PC-9 (cell line): ENCODE results near the gene CARD6. TPM values are rescaled to one million over a fixed set of nuclear protein-coding genes. Genes with fewer than 3 reads are reported as not detected.

Experiments used
- BruUV-seq: library from RNA; stranded (reverse); fragments of 400-500 nt; replicated peaks from 2 replicates; lab custom pipeline; 2021; lab: Mats Ljungman, UMichigan
- CTCF ChIA-PET: fragments of 300-600 bp; sonication (Branson Sonifier 250); formaldehyde crosslinking; loops from one replicate; lab custom pipeline; 2022; ENCODE audit warnings: antibody characterized with exemption; lab: Charles Lee
- POLR2A ChIA-PET: fragments of 300-600 bp; sonication (Branson Sonifier 250); formaldehyde crosslinking; loops from one replicate; lab custom pipeline; 2022; ENCODE audit warnings: antibody characterized with exemption; ENCODE audit not compliant: unreplicated experiment; lab: Charles Lee
- DNase-seq, 2 experiments: peaks; one replicate each; pipeline versions ENCODE4 v3.0.0 to v3.0.0-alpha.2; 2015 to 2022; ENCODE audit warnings: mixed read lengths in 1 of 2
- H2AFZ ChIP-seq: fragments of 200-600 bp; sonication (generic); 2 replicates; pipeline ENCODE4 v1.8.1; 2017; ENCODE audit warnings: antibody characterized with exemption
- H3F3A ChIP-seq: fragments of 200-600 bp; sonication (generic); 2 replicates; pipeline ENCODE4 v1.8.1; 2017; ENCODE audit warnings: antibody characterized with exemption, mild to moderate bottlenecking, low read depth; ENCODE audit not compliant: insufficient read depth
- H3K27ac ChIP-seq: fragments of 200-600 bp; sonication (generic); 2 replicates; pipeline ENCODE4 v1.6.1; 2016; ENCODE audit warnings: mixed run types
- H3K27me3 ChIP-seq: fragments of 200-600 bp; sonication (generic); 2 replicates; pipeline ENCODE4 v1.6.1; 2016; ENCODE audit warnings: low read depth, mixed run types; ENCODE audit not compliant: insufficient read depth
- H3K36me3 ChIP-seq: fragments of 200-600 bp; sonication (generic); 2 replicates; pipeline ENCODE4 v1.6.1; 2016; ENCODE audit warnings: low read depth, mixed run types
- H3K4me1 ChIP-seq: fragments of 200-600 bp; sonication (generic); replicated peaks from 2 replicates; pipeline ENCODE4 v1.6.1; 2016; ENCODE audit warnings: mixed run types; ENCODE audit not compliant: insufficient read depth
- H3K4me2 ChIP-seq: fragments of 200-600 bp; sonication (generic); 2 replicates; pipeline ENCODE4 v1.6.1; 2017; ENCODE audit warnings: mixed run types
- H3K4me3 ChIP-seq: fragments of 200-600 bp; sonication (generic); 2 replicates; pipeline ENCODE4 v1.6.1; 2016; ENCODE audit warnings: mixed run types
- H3K79me2 ChIP-seq: fragments of 200-600 bp; sonication (generic); 2 replicates; pipeline ENCODE4 v1.6.1; 2017; ENCODE audit warnings: low read depth, mixed run types
- H3K9me2 ChIP-seq: fragments of 200-600 bp; sonication (generic); 2 replicates; pipeline ENCODE4 v1.8.1; 2017; ENCODE audit warnings: mild to moderate bottlenecking; ENCODE audit not compliant: insufficient read depth
- H3K9me3 ChIP-seq: fragments of 200-600 bp; sonication (generic); 2 replicates; pipeline ENCODE4 v1.8.1; 2016; ENCODE audit warnings: low read depth; ENCODE audit not compliant: insufficient read depth
- H4K20me1 ChIP-seq: fragments of 200-600 bp; sonication (generic); 2 replicates; pipeline ENCODE4 v1.8.1; 2017; ENCODE audit not compliant: insufficient read depth
- EZH2 ChIP-seq: fragments of 200-600 bp; sonication (generic); IDR thresholded peaks from 2 replicates; pipeline ENCODE4 v1.8.0; 2017; ENCODE audit warnings: antibody characterized with exemption, low read depth
- intact Hi-C: fragments of 100-400 bp; cut with micrococcal nuclease; formaldehyde crosslinking; loops from one replicate; pipeline ENCODE4 v1.10.0; 2022; ENCODE audit not compliant: unreplicated experiment
- total RNA-seq: library from RNA; stranded (reverse); gene quantifications from 2 replicates; pipeline ENCODE4 v1.2.3, GENCODE V29; 2021
- TF ChIP-seq, protein P1 (sequence below): fragments of 200-600 bp; sonication (generic); conservative IDR thresholded peaks from 2 replicates; pipeline ENCODE4 v1.6.1; 2017; ENCODE audit warnings: mixed run types, antibody characterized with exemption, mild to moderate bottlenecking, moderate library complexity

The CARD6 gene
- total RNA-seq, 1 experiment from 2014 or later, result 16.1 TPM

- ChIA-PET CTCF (interaction anchor here (0.5 kb wide), 1 partner anchor 35 kb away, joined by 4 read pairs; no protein-coding TSS in a partner anchor), POLR2A (interaction anchor here (0.5 kb wide), 1 partner anchor 14 kb away, joined by 5 read pairs; no protein-coding TSS in a partner anchor)
- Histone ChIP-seq H3K4me3 (peak overlapping the region; percentile 86), H3K4me1 (peaks cover 40% of the 10 kb centered on the region), H3K27me3 (no peaks in the 10 kb centered on the region), H3K79me2 (peaks cover 66% of the 10 kb centered on the region), H3K9me2 (no peaks in the 10 kb centered on the region), H3F3A (peaks cover 76% of the 10 kb centered on the region), H3K4me2 (peak overlapping the region; percentile 99), H2AFZ (no peak overlapping the region), H3K27ac (peak overlapping the region; percentile 96), H3K36me3 (peaks cover 57% of the 10 kb centered on the region), H4K20me1 (peaks cover 52% of the 10 kb centered on the region), H3K9me3 (no peaks in the 10 kb centered on the region)
- intact Hi-C loops, result no loop called here
- no TSS peak for BruUV-seq
- DNase-seq, result no peak
- no peak for TF ChIP-seq EZH2
These were observed 7.4 kb upstream of the CARD6 start for GRCh38 chr5:40833712-40834229.

DNA sequence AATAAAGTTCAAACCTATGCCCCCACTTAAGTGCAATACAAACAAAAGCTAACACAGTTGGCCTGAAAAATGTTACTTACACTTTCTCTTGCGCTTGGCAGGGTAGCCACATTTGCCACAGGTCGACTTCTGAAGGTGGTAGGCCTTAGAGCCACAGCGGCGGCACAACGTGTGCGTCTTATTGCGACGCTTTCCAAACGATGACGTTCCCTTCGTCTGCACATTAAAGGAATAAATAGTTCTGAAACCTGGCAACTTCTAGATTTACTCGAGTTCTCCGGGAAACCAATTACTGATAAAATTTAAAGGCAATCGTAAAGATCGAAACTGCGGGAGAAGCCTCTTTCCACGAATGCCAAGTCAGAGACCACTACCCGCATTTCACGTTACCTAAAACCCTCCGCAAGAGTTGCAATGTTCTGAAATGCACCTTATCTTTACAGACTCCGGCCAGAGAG lies 6.7 kb upstream of the CARD6 start:
- TSS peak; percentile 47 for BruUV-seq
- ChIA-PET CTCF (interaction anchor here (1.2 kb wide), 1 partner anchor 36 kb away, joined by 20 read pairs; the partner anchor contains the start of gene PRKAA1), POLR2A (interaction anchor here (0.5 to 1.0 kb wide), 5 partner anchors 15 to 1734 kb away, joined by 5 to 7 read pairs (median 6); no protein-coding TSS in a partner anchor)
- Histone ChIP-seq H3K4me1 (peaks cover 40% of the 10 kb centered on the region), H3K4me2 (peak overlapping the region; percentile 99), H3K27ac (peak overlapping the region; percentile 96), H3K4me3 (peak overlapping the region; percentile 86), H3K9me2 (no peaks in the 10 kb centered on the region), H3K79me2 (peaks cover 60% of the 10 kb centered on the region), H3K36me3 (peaks cover 51% of the 10 kb centered on the region), H3K27me3 (no peaks in the 10 kb centered on the region), H3F3A (peaks cover 70% of the 10 kb centered on the region), H4K20me1 (peaks cover 46% of the 10 kb centered on the region), H3K9me3 (no peaks in the 10 kb centered on the region), H2AFZ (no peak overlapping the region; the same call in 1 of the 2 replicates)
- TF ChIP-seq, protein P1, sequence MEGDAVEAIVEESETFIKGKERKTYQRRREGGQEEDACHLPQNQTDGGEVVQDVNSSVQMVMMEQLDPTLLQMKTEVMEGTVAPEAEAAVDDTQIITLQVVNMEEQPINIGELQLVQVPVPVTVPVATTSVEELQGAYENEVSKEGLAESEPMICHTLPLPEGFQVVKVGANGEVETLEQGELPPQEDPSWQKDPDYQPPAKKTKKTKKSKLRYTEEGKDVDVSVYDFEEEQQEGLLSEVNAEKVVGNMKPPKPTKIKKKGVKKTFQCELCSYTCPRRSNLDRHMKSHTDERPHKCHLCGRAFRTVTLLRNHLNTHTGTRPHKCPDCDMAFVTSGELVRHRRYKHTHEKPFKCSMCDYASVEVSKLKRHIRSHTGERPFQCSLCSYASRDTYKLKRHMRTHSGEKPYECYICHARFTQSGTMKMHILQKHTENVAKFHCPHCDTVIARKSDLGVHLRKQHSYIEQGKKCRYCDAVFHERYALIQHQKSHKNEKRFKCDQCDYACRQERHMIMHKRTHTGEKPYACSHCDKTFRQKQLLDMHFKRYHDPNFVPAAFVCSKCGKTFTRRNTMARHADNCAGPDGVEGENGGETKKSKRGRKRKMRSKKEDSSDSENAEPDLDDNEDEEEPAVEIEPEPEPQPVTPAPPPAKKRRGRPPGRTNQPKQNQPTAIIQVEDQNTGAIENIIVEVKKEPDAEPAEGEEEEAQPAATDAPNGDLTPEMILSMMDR, result no peak
- TF ChIP-seq EZH2, result no peak
- intact Hi-C loops, result no loop called here
- no peak for DNase-seq

DNA sequence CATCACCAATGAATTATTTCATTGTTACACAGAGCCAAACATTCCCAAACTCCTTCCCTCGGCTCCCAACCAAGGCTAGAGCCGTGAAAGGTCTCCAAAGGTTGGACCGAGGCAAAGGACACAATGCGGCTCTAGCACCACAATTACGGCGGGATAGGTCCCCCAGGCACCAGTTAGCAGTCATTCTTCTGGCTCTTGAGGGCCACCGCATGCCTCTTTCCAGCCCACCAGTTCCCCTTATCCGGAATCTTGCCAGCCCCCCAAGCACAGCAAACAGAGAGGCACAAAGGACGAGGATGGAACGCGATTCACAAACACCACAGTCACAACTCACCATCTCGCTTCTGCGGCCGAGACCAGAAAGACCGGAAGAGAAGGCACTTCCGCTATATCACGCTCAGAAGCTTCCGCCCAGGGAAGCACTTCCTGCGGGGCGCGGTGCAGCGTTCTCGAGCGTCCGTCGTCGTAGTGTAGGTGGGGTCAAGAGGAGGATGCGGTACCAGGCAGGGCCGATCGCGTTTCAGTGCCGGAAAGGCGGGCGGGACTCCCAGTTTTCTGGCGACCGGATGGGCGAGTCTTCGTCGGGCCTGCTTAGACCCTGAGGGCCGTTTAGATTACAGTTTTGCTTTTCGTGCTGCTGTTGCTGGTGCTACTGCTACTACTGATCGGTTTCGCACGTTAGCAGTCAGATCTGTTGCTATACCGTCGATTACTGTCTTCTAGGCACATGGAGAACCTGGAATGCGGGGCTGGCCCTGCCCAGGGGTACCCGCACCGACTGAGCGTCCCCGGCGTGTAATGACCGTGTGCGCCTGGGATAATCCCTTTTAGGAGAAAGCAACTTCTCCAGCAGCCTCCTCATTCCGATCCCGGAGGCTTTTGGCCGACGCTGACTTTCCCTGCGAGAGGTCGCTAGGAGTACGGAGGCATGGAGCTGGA lies 6.0 kb upstream of the CARD6 start, which contains the start of gene RPL37:
Gene RPL37, minus strand, starts transcription at position 374 of the 939 bp plus-strand sequence. Its CDS starts 37 bp downstream, at position 337.
- Histone ChIP-seq H3K4me2 (peak within 1 kb of the TSS; percentile 99), H3K9me2 (no peaks in the 10 kb centered on the region), H3K27me3 (no peaks in the 10 kb centered on the region), H4K20me1 (peaks cover 40% of the 10 kb centered on the region), H3K9me3 (no peaks in the 10 kb centered on the region), H3K27ac (peak within 1 kb of the TSS; percentile 96), H3F3A (peaks cover 63% of the 10 kb centered on the region), H2AFZ (peak within 1 kb of the TSS; percentile 91), H3K4me1 (peaks cover 43% of the 10 kb centered on the region), H3K79me2 (peaks cover 56% of the 10 kb centered on the region), H3K36me3 (peaks cover 46% of the 10 kb centered on the region), H3K4me3 (peak within 1 kb of the TSS; percentile 86)
- ChIA-PET POLR2A (interaction anchor here (0.6 to 1.0 kb wide), 9 partner anchors 36 to 1735 kb away, joined by 3 to 7 read pairs (median 5); no protein-coding TSS in a partner anchor), CTCF (interaction anchor here (0.5 to 1.2 kb wide), 4 partner anchors 33 to 1262 kb away, joined by 3 to 20 read pairs (median 6); partner anchors contain the start of gene PRKAA1)
- TSS peak; percentile 99 for BruUV-seq
- peak; percentile 97 to 100 for DNase-seq
- TF ChIP-seq, protein P1, result no peak
- TF ChIP-seq EZH2, result no peak
- intact Hi-C loops, result loop anchor here (1.0 to 5.0 kb wide), 4 partner anchors 37 to 1067 kb away; partner anchors contain the start of genes PRKAA1, PTGER4, RIMOC1 and TTC33
